ENCODE data around the gene RPIA.
A peak's percentile ranks its signal among the peaks of the same experiment; 100 is the strongest.
"Not testable (repeated sequence)": the region's sequence is repeated elsewhere in the genome, so short reads cannot be mapped to it uniquely, and the experiment has no call there.

RPIA gene

DNA sequence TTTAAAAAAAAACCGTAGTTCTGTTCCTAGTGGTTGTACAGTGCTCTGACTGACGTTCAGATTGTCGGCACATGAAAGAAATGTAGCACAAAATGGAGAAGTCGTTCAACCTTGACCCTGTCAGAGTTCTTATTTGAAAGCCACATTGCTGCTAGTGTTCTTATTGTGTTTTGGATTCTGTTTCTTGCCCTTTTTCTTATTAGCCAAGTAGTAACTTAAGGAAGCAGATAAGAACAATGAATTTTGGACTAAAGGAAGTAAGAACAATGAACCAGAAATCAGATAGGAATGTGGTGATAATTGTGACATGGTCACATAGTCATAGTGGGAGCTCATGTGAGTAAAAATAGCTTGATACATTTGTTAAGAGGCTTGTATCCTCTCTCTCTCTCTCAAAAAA lies 45.9 kb downstream of the RPIA start:
- no peak for DNase-seq

DNA sequence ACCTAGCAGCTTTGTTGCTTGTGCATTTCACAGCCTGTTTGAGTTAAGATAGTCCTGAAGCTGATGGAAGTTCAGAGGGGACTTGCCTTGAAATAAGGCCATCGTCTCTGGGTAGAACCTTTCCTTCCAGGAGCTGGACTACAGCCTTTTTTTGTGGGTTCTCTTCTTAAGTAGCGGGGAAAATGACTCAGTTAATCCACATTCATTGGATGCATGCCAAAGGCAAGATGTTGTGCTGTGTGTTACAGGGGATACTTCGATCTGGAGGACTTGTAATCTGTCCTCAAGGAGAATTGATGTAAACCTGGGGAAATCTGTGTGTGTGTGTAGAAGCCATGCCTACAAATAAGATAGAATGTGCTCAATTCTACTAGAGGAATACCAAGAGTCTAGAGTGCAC lies 46.8 kb downstream of the RPIA start:
- no peak for DNase-seq

DNA sequence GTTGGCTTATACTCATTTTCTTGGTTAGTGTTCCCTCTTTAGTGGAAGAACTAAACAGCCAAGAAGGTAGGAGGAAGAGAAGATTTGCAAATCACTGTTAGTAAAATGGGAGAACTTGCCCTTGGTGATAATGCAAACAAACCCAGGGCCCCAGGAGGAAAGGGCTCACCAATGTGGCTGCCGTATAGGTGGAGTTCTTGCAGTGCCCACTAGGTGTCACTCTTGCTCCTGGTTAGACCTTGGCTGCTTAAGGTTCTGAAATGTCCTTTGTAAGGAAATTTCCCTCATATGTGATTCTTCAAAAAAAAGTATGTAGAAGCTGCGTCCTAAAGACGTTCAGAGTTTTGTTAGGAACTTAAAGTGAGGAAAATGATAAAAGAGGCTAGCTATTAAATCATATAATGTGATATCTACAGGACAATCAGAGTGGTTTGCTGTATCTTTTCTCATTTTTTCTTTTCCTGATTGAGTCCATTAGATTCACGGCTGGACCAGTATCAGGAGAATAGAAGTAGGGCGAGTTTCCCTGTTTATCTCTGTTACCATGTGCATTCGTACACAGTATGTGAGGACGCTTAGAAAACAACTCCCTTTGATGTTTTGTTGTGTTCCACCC lies 48.6 kb downstream of the RPIA start:
- DNase-seq = peak; percentile 44

DNA sequence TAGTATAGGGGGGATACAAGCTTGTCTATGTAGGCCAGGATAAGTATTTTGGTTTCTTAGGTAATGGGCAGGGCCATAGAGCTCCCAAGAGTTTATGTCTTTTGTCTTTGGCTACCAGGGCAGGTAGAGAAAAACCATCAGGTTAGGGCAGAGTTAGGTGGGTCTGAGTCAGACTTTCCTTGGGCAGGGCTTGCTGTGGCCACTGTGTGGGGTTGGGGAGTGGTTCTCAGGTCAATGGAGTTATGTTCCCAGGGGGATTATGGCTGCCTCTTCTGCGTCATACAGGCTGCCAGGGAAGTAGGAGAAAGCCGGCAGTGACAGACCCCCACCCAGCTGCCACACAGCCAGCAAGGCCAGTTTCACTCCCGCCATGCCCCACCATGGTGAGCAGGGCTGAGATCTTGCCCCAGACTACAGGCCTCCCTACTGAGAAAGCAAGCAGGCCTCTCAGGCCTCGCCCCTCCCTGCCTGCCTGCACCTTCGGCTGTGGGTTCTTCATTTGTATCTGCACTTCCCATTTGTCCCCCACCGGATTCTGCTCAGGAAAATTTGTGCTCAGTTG lies 55.5 kb downstream of the RPIA start:
- no peak for DNase-seq

DNA sequence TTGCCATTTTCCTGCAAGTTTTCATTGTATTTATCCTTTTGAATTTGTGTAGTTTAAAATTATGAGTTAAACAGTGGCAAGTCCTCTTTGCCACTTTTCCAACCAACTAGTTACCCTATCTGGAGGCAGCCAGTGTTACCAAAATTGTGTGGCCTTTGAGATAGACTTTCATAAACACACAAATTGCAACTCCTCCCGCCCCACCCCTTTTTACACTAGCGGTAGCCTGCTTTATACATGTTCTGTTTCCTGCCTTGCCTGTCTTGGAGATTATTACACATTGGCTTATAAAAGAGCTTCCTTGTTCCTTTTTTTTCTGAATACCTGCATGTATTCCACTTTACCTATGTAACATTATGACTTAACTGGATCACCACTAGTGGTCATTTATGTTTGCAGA lies 56.5 kb downstream of the RPIA start:
- no peak for DNase-seq

DNA sequence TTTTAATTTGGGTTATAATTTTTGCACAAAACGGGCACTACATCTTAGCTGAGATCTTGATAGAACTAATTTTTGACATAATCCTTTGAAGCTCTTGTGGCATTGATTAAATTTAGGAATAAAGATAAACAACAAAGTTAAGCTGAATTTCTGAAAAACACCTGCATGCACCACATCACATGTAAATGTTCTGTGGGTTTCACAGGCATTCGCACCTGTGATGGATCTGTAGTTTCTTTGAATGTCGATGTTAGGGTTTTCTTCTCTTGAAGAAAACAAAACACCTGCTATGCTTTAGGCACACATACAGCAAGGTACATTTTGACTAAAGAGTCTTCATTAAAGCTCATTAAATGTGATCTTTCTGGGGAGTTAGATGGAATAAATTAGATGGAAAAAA lies 60.3 kb downstream of the RPIA start:
- DNase-seq = no peak

DNA sequence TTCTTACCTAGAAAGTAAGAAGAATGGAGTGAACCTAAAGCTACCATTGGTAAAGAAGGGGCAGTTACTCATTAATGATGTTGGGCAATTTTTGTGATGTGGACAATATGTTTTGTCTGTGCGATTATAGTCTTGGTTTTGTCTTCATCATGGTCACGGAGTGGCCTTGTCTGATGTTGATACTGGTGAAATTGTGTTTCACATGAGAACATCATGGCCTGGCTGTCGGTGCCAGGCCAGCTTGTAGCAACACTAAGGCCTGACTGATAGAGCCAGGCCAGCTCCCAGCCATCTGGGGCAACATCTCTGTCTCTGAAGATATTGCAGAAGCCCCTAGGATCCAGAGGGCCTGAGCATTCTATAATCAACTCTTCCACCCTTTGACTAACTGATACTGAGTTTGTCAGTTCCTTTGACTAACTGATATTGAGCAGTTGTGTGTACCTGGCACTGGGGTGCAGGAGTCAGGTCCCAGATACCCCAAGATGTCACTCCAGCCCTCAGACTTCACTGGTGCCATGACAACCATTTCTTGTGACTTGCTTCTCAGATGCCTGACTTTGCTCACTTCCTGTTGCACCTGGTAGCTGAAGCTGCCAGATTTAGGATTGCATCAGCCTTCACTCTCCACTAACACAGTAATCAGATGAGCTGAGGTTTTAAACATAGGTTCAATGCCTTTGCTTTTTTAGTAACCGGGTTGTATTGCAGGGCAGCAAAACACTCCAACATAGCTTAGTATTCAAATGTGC lies 62.5 kb downstream of the RPIA start:
- DNase-seq = no peak

DNA sequence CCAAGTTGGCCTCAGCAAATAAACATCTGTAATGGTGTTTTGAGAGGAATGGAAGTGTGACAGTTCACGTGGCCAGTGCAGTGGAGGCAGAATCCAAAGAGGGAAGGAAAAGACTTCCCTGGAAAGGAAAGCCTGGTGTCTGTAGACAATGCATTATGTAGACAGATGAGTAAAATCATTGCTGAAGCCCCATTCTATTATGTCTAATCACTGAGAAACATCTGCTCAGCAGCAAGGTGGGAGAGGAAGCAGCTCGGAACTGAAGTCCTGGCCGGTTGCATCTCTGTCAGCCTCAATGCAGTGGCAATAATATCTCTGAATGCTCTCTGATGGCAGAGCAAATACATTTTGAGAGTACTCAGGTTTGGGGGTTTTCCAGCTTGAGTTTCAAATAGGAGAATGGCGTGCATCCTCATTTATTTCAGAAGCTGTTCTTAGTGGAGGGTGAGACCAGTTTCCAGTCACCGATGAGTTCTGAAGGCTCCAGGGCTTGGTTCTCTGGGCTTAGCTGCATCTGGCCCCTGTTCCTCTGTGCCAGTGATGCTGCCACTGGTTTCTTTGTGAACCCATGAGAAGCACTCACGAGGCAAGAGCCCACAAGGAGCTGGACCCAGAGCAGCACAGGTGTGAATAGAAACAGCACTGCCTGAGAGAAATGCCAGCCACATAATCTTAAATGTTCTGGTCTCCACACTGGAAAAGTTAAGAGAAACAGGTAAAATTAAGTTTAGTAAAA lies 63.3 kb downstream of the RPIA start:
- no peak for DNase-seq

DNA sequence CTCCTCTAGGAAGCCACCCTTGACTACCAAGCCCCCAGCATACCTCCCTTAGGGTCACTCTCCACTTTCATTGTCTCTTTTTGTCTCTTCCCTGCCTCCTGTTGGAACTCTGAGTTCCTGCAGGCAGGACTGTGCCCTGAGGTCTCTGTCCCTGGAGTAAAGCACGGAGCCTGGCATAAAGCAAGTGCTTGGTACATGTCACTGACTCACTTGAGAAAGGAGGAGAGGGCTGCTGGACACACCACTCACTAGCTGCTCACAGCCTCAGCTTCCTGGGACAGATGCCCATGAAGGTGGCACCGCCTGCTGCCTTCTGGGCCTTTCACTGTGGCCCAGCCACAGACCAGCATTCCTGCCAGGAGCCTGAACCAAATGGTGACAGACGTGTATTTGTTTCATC lies 64.4 kb downstream of the RPIA start:
- no peak for DNase-seq

DNA sequence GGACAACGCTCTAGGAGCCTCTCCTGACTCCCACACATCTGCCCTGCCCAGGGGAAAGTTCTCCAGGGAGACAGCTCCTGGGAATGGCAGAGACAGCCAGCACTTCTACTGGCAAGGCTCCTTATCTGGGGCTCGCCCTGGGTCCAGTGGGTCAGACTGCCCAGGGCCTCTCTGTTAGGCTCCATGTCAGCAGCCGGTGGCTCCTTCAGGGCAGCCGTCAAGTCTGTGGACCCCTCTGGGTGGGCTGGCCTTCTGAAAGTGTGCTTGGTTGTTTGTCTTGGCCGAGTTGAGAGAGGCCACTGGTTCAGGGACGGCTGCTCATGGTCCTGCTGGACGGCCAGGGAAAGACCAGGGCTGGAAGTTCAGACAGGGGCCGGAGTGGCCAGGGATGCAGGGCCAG lies 65.6 kb downstream of the RPIA start:
- no peak for DNase-seq

DNA sequence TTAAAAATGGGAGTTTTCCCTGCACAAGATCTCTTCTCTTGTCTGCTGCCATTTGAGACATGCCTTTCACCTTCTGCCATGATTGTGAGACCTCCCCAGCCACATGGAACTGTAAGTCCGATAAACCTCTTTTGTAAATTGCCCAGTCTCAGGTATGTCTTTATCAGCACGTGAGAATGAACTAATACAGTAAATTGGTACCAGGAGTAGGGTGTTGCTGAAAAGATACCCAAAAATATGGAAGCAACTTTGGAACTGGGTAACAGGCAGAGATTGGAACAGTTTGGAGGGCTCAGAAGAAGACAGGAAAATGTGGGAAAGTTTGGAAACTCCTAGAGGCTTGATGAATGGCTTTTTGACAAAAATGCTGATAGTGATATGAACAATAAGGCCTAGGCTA lies 67.2 kb downstream of the RPIA start:
- DNase-seq = not testable (repeated sequence)

DNA sequence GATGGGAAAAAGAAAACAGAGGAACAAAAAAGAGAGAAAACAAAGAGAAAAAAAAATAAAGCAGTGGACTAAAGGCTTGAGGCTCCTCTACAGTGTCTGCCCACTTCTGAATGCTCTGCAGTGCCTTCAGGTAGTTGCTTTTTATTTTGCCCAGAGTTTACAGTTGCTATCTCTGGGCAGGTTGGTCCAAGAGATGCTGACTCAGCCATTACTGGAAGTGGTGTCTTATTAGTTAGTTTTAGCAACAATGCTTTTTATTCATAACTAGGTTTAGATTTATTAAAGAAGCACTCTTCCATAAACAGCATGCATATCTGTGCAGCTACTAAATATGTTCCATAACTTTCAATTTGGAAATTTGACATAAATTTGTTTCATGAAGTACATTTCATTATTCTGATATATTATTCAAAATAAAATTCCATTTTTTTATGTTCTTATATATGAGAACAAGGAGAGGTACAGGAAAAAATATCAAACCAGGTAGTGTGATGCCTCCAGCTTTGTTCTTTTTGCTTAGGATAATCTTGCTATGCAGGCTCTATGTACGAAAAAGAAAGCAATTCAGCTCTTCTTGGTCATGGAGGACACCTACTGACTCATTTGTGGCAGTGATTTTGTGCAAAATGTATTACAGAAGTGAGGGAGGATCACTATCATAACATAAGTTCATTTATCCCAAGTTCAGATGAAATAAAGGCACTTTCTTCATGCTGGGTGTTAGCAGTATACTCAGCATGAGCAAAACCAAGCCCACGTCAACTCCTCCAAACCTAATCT lies 69.5 kb downstream of the RPIA start:
- no peak for DNase-seq

DNA sequence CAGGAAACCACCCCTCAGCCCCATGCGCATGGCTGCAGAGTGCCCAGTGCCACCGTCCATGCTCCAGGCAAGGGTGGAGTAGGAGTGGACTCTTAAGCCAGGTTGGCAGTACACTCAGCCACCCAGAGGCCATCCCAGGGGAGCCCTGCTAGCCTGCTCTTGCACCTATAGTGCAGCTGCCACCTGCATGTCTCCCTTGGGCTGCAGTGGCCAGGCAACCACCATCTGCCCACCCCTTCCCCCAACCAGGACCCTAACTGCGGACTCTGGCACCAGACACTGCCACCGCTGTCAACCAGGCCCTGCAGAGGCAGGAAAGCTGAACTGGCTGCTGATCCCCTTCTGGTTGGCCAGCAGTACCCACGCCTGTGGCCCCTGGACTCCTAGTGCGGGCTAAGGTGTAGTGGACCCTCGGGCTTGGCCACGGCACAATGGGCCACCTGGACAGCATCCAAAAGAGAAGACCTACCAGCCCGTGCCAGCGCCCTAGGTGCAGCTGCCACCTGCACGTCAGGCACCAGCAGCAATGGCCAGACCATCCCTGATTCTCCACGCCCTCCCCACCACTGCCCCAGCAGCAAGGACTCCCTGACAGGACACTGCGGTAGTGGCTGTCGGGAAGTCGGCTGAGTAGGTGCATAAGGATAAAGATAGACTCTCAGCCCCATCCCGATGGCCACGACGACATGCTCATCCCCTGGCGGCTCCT lies 72.8 kb downstream of the RPIA start:
- DNase-seq = no peak

DNA sequence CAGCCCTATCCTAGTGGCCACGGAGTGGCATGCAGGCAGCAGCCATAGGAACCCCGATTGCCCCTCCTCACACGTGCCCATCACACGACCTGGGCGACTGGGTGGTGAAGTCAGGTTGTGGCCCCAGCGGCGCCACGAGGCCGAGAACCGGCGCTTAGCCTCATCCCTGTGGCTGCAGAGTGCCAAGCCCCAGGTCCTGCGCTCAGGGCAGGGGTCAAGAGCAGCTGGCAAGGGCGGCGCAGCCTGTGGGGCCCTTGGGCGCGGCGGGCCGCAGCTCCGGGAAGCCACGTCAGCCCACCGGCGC lies 73.3 kb downstream of the RPIA start:
- DNase-seq = no peak

DNA sequence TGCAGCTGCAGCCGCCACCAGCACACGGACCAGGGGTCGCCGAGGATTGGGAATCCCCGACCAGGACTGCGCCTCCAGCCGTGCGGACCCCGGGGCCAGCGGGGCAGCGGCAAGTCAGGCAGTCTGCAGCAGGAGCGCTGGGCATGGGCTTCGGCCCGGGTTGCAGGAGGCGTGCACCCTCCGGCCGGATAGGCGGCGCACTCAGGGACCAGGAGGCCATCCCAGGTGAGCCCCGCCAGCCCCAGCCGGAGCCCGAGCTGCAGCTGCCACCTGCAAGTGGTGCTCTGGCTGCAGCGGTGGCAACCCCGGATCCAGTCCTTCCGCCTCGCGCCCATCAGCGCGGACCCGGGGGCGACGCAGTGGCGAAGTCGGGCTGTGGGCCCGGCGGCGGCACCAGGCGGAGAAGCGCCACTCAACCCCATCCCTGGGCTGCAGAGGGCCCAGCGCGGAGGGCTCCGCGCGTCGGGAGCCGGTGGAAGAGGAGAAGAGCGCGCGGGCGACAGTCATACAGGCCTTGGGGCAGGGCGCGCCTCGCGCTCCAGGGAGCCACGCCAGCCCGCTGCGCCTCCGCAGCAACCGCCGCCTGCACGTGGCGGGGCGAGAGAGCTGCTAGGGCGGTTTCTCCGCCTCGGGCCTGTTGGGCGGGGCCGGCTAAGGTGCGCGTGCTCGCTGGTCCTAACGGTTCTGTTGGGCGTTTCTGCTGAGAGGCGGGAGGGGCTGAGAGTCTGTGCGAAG lies 73.8 kb downstream of the RPIA start:
- no peak for DNase-seq

DNA sequence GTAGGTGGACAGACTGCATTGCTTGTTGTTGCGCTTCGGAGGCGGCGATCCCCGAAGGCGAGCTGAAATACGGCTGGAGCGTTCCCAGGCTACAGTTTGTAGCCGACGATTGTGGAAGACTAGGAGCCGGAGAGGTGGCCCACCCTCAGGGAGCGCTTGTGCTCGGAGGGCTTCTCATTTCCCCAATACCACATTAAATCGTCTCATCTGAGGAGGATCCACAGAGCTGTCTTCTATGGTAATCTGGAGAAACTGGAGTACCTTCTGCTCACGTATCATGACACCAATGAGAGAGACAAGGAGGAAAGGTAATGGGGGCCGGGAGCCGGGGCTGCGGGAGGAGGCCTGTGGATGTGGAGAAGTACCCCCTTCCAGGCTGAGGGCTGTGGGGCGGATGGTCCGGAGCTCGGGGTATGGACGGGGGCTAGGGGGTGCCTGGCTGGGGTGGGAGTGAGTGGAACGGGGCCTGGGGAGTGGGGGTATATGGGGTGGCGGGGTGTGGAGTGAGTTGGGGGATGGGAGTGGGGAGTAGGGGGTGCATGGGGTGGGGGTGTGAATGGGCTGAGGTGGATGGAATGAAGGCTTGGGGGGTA lies 74.5 kb downstream of the RPIA start:
- not testable (repeated sequence) for DNase-seq

DNA sequence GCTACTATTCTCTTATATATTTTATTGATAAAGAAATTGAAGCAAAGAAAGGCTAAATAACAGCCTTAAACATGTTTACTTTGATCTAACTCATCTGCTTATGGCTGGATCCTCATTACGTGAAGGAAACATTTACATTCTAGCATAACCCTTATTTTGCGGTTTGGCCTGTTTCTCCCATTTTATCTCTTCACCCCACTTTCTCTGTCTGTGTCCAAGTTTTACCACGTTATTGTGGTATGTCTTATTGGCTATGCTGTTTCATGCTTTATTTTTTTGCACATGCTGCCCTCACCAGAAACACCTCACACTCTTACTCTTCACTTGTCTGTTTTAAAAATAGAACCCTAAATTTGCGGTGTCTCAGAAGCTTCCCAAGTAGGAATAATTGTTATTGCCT lies 78.5 kb downstream of the RPIA start:
- DNase-seq = no peak

DNA sequence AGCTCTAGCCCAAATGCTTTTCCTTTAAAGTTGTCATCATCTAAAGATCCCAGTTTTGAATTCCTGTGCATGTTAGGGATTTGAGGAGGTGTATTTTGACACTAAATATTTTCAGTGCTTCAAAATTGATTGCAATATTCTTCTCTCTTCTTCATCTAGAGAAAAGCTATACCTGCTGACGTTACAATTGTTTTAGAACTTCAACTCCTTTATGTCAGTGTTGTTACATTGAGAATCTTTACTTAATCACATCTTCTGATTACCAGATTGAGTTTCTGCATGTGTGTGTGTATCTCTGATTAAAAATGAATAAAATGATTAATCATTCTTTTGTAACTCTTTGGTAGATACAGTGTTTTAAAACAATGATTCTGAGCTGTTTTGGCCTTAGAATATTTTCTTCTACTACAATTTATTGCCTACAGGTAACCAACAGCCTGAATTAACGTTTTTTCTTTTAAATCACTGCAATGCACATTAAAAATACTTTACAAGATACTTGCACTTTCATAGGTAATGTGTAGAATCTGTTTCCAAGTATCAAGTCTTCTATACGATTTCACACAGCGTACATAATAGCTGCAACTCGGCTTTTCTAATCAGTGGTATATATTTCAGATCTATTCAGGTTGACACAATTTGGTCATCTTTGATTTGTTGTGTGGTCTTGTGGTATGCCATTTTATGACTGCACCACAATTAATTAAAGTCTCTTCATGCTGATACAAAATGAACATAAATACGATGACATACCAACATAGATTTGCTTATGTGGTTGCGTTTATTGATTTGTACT lies 82.0 kb downstream of the RPIA start:
- DNase-seq = not testable (repeated sequence)

DNA sequence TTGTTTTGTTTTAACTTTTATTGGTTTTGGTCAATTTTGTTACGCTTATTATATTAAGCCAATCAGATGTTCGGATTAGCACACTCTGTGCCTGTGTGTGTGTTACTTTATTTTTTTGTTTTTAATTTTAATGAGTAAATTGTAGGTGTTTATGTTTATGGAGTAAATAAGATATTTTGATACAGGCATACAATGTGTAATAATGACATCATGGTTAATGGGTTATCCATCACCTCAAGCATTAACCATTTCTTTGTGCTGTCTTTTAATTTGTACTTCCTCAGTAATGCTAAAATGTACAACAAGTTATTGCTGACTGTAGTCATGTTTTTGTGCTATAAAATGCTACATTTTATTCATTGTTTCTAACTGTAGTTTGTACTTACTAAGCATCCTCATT lies 97.7 kb downstream of the RPIA start:
- DNase-seq = not testable (repeated sequence)

DNA sequence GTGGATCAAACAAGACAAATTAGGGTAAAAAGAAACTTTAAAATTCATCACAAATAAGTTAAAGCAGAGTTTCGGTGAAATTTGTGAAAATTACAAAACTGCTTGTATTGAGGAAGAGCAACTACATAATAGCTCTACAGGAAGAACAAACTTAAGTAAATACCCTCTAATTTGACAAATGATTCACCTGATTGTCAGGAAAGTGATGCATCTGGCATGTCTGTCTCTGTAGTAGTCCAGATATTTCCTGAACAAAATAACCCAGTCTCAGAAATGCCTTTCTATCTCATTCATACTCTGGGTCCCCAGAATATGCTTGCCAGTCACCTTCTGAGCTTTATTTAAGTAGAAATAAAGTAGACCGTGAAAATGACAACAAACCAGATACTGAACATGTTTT lies 104.5 kb downstream of the RPIA start:
- DNase-seq = not testable (repeated sequence)

DNA sequence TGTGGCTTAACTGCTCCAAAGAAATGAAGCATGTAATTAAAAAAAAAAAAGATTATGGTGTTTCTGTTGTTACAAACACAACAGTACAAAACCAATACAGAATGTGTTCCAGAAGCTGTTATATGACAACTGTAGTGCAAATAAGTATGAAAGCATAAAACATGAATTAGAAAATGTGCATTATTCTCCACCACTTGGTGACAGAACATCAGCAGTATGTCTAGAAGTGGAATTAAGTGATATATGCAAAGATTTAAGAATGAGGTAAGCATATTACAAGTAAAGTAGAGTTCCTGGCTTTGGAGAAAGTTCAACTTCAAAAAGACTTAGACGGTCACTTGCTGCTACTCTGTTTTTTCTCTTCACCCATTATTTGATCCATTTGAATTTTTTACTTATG lies 105.0 kb downstream of the RPIA start:
- DNase-seq = not testable (repeated sequence)

Data from amniotic stem cell (primary cell).